22Rv1 (cell line): ENCODE measurements around the gene LNPK.

ENCODE experiments used
- ZFX ChIP-seq: fragments of 450-650 bp; IDR thresholded peaks from 2 replicates; pipeline ENCODE4 v1.6.1; 2017; ENCODE audit warnings: antibody characterized with exemption, borderline replicate concordance
- TF ChIP-seq, protein P1 (sequence below): fragments of 450-650 bp; IDR thresholded peaks from 2 replicates; pipeline ENCODE4 v1.5.1; 2017; ENCODE audit warnings: mild to moderate bottlenecking

DNA sequence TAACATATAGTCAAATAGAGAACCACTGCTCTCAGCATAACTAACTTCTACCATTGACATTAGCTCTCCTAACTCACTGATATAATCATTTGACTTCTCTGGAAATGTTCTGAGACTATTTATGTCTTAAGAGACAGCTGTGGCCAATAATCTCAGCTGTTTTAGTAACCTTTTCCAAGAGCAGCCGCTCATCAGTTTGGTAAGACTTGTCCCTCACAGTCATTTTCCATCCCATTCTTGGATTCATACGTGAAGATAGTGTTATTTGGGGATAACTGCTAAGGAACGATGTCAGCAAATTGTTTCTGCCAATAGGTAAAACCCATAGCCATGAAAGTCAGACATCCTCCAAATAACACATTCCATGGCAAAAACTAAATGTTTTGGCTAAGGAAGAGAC, 127.8 kb downstream of the LNPK start:
- TF ChIP-seq, protein P1, sequence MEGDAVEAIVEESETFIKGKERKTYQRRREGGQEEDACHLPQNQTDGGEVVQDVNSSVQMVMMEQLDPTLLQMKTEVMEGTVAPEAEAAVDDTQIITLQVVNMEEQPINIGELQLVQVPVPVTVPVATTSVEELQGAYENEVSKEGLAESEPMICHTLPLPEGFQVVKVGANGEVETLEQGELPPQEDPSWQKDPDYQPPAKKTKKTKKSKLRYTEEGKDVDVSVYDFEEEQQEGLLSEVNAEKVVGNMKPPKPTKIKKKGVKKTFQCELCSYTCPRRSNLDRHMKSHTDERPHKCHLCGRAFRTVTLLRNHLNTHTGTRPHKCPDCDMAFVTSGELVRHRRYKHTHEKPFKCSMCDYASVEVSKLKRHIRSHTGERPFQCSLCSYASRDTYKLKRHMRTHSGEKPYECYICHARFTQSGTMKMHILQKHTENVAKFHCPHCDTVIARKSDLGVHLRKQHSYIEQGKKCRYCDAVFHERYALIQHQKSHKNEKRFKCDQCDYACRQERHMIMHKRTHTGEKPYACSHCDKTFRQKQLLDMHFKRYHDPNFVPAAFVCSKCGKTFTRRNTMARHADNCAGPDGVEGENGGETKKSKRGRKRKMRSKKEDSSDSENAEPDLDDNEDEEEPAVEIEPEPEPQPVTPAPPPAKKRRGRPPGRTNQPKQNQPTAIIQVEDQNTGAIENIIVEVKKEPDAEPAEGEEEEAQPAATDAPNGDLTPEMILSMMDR: no peak
- TF ChIP-seq ZFX: no peak
